GM23338 (cell line): Measurements from ENCODE around the gene CMYA5. TPM values are rescaled to one million over a fixed set of nuclear protein-coding genes. Genes with fewer than 3 reads are reported as not detected.

Experiments used
- ATAC-seq: fragments of 200-7000 bp; cut with Tn5 transposase; 3 replicates; pipeline ENCODE4 v1.9.1; 2020
- DNase-seq: peaks from one replicate; pipeline ENCODE4 v3.0.0-alpha.2; 2015; ENCODE audit warnings: low spot score
- H2AFZ ChIP-seq: fragments of 200-600 bp; sonication (generic); 2 replicates; pipeline ENCODE4 v1.8.0; 2016; ENCODE audit warnings: antibody characterized with exemption, mild to moderate bottlenecking, moderate library complexity
- H3F3A ChIP-seq: fragments of 200-600 bp; sonication (generic); replicated peaks from 2 replicates; pipeline ENCODE4 v1.8.0; 2017; ENCODE audit warnings: antibody characterized with exemption, mixed run types, low read depth
- H3K27ac ChIP-seq: fragments of 200-600 bp; sonication (generic); 2 replicates; pipeline ENCODE4 v1.6.1; 2016; ENCODE audit warnings: low read depth
- H3K27me3 ChIP-seq: fragments of 200-600 bp; sonication (generic); 2 replicates; pipeline ENCODE4 v1.8.0; 2016; ENCODE audit warnings: mild to moderate bottlenecking, mixed run types, moderate library complexity; ENCODE audit not compliant: insufficient read depth
- H3K36me3 ChIP-seq: fragments of 200-600 bp; sonication (generic); 2 replicates; pipeline ENCODE4 v1.8.0; 2016; ENCODE audit warnings: mild to moderate bottlenecking; ENCODE audit not compliant: insufficient read depth
- H3K4me1 ChIP-seq: fragments of 200-600 bp; sonication (generic); 2 replicates; pipeline ENCODE4 v1.8.0; 2016; ENCODE audit warnings: mild to moderate bottlenecking, moderate library complexity; ENCODE audit not compliant: insufficient read depth
- H3K4me2 ChIP-seq: fragments of 200-600 bp; sonication (generic); 2 replicates; pipeline ENCODE4 v1.7.1; 2017; ENCODE audit warnings: mixed run types
- H3K4me3 ChIP-seq: fragments of 200-600 bp; sonication (generic); 2 replicates; pipeline ENCODE4 v1.6.1; 2016; ENCODE audit warnings: mixed run types
- H3K79me2 ChIP-seq: fragments of 200-600 bp; sonication (generic); replicated peaks from 2 replicates; pipeline ENCODE4 v1.8.0; 2017; ENCODE audit warnings: mild to moderate bottlenecking; ENCODE audit not compliant: insufficient read depth
- H3K9me2 ChIP-seq: fragments of 200-600 bp; sonication (generic); 2 replicates; pipeline ENCODE4 v1.8.0; 2017; ENCODE audit not compliant: insufficient read depth
- H4K20me1 ChIP-seq: fragments of 200-600 bp; sonication (generic); replicated peaks from 2 replicates; pipeline ENCODE4 v1.8.0; 2017; ENCODE audit warnings: mild to moderate bottlenecking; ENCODE audit not compliant: insufficient read depth
- H3K27ac Mint-ChIP-seq: 2 replicates; pipeline ENCODE4 v1.8.0; 2020; ENCODE audit warnings: inconsistent platforms, mild to moderate bottlenecking, moderate library complexity, mixed read lengths
- H3K27me3 Mint-ChIP-seq: 3 replicates; pipeline ENCODE4 v1.8.0; 2022; ENCODE audit warnings: low read depth, mild to moderate bottlenecking, moderate library complexity, mixed read lengths, inconsistent platforms; ENCODE audit not compliant: insufficient read depth, poor library complexity
- H3K36me3 Mint-ChIP-seq: 3 replicates; pipeline ENCODE4 v1.8.0; 2021; ENCODE audit warnings: low read depth, mild to moderate bottlenecking, inconsistent platforms, moderate library complexity, mixed read lengths
- H3K4me1 Mint-ChIP-seq: 3 replicates; pipeline ENCODE4 v1.8.0; 2020; ENCODE audit warnings: mild to moderate bottlenecking, inconsistent platforms, mixed read lengths
- H3K4me3 Mint-ChIP-seq: 3 replicates; pipeline ENCODE4 v1.8.0; 2021; ENCODE audit warnings: moderate library complexity, mild to moderate bottlenecking, inconsistent platforms, mixed read lengths
- H3K9me3 Mint-ChIP-seq: 3 replicates; pipeline ENCODE4 v1.8.0; 2020; ENCODE audit warnings: moderate library complexity, mild to moderate bottlenecking, inconsistent platforms, mixed read lengths
- CREB1 ChIP-seq: fragments of 250-450 bp; sonication (Bioruptor Pico); IDR thresholded peaks from 2 replicates; pipeline ENCODE4 v1.5.0; 2020; ENCODE audit warnings: low read depth, mild to moderate bottlenecking, moderate library complexity
- EZH2 ChIP-seq: fragments of 200-600 bp; sonication (generic); IDR thresholded peaks from one replicate; pipeline ENCODE4 v1.8.0; 2017; ENCODE audit warnings: antibody characterized with exemption, mild to moderate bottlenecking, low read depth; ENCODE audit not compliant: unreplicated experiment
- EZH2phosphoT487 ChIP-seq: fragments of 200-600 bp; sonication (generic); IDR thresholded peaks from one replicate; pipeline ENCODE4 v1.8.1; 2018; ENCODE audit warnings: antibody characterized with exemption; ENCODE audit not compliant: unreplicated experiment
- JUNB ChIP-seq: IDR thresholded peaks from one replicate; pipeline ENCODE4 v1.6.1; 2016; ENCODE audit warnings: antibody characterized with exemption; ENCODE audit not compliant: unreplicated experiment
- NANOG ChIP-seq: IDR thresholded peaks from 2 replicates; pipeline ENCODE4 v1.6.1; 2016; ENCODE audit warnings: antibody characterized with exemption, borderline replicate concordance
- POLR2AphosphoS5 ChIP-seq: IDR thresholded peaks from 2 replicates; pipeline ENCODE4 v1.6.1; 2016; ENCODE audit warnings: antibody characterized with exemption, low read depth
- STAT1 ChIP-seq: IDR thresholded peaks from one replicate; pipeline ENCODE4 v1.6.1; 2016; ENCODE audit warnings: antibody characterized with exemption; ENCODE audit not compliant: unreplicated experiment
- ZNF114 ChIP-seq: fragments of 250-450 bp; sonication (Bioruptor Pico); IDR thresholded peaks from 2 replicates; pipeline ENCODE4 v1.5.0; 2020; ENCODE audit warnings: mild to moderate bottlenecking, moderate library complexity
- ZNF331 ChIP-seq: fragments of 250-450 bp; sonication (Bioruptor Pico); IDR thresholded peaks from 2 replicates; pipeline ENCODE4 v1.5.0; 2020; ENCODE audit warnings: low read depth, mild to moderate bottlenecking, moderate library complexity
- polyA plus RNA-seq: library from polyadenylated mRNA; unstranded; fragments of >200 nt; fragmentation: Nextera tagmentation; extraction: Ambion mirVana; gene quantifications from 2 replicates; pipeline ENCODE4 v1.2.1, GENCODE V29; 2016
- total RNA-seq: library from RNA; depleted of rRNA; stranded (reverse); fragments of >200 nt; shearing (Covaris generic); gene quantifications from 2 replicates; pipeline ENCODE4 v1.2.3, GENCODE V29; 2014
- TF ChIP-seq, protein P1 (sequence below), 2 experiments: fragments of 200-600 bp in 1 of 2; sonication (generic) in 1 of 2; conservative IDR thresholded peaks; 2 replicates each; pipeline versions ENCODE4 v1.5.1 to v1.6.1; 2016 to 2017; ENCODE audit warnings: antibody characterized with exemption in 2 of 2, low read depth in 2 of 2, mild to moderate bottlenecking in 2 of 2, moderate library complexity in 1 of 2
- TF ChIP-seq, protein P2 (sequence below): IDR thresholded peaks from one replicate; pipeline ENCODE4 v1.6.1; 2018; ENCODE audit warnings: antibody characterized with exemption; ENCODE audit not compliant: unreplicated experiment
- TF ChIP-seq, protein P3 (sequence below): fragments of 250-450 bp; sonication (Bioruptor Pico); IDR thresholded peaks from 2 replicates; pipeline ENCODE4 v1.5.0; 2020; ENCODE audit warnings: mild to moderate bottlenecking, moderate library complexity
- TF ChIP-seq, protein P4 (sequence below): IDR thresholded peaks from 2 replicates; pipeline ENCODE4 v1.6.1; 2016; ENCODE audit warnings: antibody characterized with exemption

Gene CMYA5
- total and polyA plus RNA-seq, 2 experiments from 2014 or later = 0.45 to 0.49 TPM

DNA sequence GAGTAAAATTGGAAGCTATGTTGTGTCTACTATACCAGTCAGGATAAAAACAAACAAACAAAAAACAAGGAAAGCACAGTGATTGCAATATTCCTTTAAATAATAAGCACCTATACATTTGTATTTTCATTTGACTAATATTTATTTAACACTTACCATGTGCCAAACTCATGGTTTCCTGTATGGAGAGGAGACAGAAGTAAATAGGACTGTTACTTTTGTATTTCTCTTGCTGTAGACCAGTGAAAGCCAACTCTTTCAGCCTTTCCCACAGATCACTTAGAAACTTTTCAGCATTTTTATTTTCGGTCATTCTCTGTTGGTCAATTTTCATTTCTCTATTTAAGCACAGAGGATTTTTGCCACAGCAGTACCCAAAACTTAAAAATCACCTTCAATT lies 4.5 kb downstream of the CMYA5 start:
- H3K27ac ChIP-seq = no peak overlapping the region
- peaks cover 11% of the 10 kb centered on the region; the same call in 1 of the 2 replicates for H3K4me1 ChIP-seq
- H3K36me3 Mint-ChIP-seq = peaks cover 13% of the 10 kb centered on the region
- H3F3A ChIP-seq = peaks cover 4% of the 10 kb centered on the region
- ATAC-seq (no peak), DNase-seq (no peak)
- H3K4me2 ChIP-seq = no peak overlapping the region
- H3K4me3 ChIP-seq = no peak overlapping the region
- peaks cover 9% of the 10 kb centered on the region; the same call in 1 of the 2 replicates for H3K27me3 ChIP-seq
- H2AFZ ChIP-seq = no peak overlapping the region
- H4K20me1 ChIP-seq = no peaks in the 10 kb centered on the region
- peaks cover 20% of the 10 kb centered on the region for H3K4me1 Mint-ChIP-seq
- no peaks in the 10 kb centered on the region for H3K36me3 ChIP-seq
- TF ChIP-seq POLR2AphosphoS5 (no peak), STAT1 (no peak), NANOG (no peak), EZH2phosphoT487 (no peak), CREB1 (CRISPR knock-in tag) (no peak), JUNB (no peak), ZNF331 (CRISPR knock-in tag) (no peak), ZNF114 (CRISPR knock-in tag) (no peak), EZH2 (no peak)
- TF ChIP-seq, protein P1, sequence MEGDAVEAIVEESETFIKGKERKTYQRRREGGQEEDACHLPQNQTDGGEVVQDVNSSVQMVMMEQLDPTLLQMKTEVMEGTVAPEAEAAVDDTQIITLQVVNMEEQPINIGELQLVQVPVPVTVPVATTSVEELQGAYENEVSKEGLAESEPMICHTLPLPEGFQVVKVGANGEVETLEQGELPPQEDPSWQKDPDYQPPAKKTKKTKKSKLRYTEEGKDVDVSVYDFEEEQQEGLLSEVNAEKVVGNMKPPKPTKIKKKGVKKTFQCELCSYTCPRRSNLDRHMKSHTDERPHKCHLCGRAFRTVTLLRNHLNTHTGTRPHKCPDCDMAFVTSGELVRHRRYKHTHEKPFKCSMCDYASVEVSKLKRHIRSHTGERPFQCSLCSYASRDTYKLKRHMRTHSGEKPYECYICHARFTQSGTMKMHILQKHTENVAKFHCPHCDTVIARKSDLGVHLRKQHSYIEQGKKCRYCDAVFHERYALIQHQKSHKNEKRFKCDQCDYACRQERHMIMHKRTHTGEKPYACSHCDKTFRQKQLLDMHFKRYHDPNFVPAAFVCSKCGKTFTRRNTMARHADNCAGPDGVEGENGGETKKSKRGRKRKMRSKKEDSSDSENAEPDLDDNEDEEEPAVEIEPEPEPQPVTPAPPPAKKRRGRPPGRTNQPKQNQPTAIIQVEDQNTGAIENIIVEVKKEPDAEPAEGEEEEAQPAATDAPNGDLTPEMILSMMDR (conservative IDR thresholded peaks at IDR 0.05; ENCODE audit: low read depth in 2 of 2) = no peak
- TF ChIP-seq, protein P2, sequence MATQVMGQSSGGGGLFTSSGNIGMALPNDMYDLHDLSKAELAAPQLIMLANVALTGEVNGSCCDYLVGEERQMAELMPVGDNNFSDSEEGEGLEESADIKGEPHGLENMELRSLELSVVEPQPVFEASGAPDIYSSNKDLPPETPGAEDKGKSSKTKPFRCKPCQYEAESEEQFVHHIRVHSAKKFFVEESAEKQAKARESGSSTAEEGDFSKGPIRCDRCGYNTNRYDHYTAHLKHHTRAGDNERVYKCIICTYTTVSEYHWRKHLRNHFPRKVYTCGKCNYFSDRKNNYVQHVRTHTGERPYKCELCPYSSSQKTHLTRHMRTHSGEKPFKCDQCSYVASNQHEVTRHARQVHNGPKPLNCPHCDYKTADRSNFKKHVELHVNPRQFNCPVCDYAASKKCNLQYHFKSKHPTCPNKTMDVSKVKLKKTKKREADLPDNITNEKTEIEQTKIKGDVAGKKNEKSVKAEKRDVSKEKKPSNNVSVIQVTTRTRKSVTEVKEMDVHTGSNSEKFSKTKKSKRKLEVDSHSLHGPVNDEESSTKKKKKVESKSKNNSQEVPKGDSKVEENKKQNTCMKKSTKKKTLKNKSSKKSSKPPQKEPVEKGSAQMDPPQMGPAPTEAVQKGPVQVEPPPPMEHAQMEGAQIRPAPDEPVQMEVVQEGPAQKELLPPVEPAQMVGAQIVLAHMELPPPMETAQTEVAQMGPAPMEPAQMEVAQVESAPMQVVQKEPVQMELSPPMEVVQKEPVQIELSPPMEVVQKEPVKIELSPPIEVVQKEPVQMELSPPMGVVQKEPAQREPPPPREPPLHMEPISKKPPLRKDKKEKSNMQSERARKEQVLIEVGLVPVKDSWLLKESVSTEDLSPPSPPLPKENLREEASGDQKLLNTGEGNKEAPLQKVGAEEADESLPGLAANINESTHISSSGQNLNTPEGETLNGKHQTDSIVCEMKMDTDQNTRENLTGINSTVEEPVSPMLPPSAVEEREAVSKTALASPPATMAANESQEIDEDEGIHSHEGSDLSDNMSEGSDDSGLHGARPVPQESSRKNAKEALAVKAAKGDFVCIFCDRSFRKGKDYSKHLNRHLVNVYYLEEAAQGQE = no peak
- TF ChIP-seq, protein P3, sequence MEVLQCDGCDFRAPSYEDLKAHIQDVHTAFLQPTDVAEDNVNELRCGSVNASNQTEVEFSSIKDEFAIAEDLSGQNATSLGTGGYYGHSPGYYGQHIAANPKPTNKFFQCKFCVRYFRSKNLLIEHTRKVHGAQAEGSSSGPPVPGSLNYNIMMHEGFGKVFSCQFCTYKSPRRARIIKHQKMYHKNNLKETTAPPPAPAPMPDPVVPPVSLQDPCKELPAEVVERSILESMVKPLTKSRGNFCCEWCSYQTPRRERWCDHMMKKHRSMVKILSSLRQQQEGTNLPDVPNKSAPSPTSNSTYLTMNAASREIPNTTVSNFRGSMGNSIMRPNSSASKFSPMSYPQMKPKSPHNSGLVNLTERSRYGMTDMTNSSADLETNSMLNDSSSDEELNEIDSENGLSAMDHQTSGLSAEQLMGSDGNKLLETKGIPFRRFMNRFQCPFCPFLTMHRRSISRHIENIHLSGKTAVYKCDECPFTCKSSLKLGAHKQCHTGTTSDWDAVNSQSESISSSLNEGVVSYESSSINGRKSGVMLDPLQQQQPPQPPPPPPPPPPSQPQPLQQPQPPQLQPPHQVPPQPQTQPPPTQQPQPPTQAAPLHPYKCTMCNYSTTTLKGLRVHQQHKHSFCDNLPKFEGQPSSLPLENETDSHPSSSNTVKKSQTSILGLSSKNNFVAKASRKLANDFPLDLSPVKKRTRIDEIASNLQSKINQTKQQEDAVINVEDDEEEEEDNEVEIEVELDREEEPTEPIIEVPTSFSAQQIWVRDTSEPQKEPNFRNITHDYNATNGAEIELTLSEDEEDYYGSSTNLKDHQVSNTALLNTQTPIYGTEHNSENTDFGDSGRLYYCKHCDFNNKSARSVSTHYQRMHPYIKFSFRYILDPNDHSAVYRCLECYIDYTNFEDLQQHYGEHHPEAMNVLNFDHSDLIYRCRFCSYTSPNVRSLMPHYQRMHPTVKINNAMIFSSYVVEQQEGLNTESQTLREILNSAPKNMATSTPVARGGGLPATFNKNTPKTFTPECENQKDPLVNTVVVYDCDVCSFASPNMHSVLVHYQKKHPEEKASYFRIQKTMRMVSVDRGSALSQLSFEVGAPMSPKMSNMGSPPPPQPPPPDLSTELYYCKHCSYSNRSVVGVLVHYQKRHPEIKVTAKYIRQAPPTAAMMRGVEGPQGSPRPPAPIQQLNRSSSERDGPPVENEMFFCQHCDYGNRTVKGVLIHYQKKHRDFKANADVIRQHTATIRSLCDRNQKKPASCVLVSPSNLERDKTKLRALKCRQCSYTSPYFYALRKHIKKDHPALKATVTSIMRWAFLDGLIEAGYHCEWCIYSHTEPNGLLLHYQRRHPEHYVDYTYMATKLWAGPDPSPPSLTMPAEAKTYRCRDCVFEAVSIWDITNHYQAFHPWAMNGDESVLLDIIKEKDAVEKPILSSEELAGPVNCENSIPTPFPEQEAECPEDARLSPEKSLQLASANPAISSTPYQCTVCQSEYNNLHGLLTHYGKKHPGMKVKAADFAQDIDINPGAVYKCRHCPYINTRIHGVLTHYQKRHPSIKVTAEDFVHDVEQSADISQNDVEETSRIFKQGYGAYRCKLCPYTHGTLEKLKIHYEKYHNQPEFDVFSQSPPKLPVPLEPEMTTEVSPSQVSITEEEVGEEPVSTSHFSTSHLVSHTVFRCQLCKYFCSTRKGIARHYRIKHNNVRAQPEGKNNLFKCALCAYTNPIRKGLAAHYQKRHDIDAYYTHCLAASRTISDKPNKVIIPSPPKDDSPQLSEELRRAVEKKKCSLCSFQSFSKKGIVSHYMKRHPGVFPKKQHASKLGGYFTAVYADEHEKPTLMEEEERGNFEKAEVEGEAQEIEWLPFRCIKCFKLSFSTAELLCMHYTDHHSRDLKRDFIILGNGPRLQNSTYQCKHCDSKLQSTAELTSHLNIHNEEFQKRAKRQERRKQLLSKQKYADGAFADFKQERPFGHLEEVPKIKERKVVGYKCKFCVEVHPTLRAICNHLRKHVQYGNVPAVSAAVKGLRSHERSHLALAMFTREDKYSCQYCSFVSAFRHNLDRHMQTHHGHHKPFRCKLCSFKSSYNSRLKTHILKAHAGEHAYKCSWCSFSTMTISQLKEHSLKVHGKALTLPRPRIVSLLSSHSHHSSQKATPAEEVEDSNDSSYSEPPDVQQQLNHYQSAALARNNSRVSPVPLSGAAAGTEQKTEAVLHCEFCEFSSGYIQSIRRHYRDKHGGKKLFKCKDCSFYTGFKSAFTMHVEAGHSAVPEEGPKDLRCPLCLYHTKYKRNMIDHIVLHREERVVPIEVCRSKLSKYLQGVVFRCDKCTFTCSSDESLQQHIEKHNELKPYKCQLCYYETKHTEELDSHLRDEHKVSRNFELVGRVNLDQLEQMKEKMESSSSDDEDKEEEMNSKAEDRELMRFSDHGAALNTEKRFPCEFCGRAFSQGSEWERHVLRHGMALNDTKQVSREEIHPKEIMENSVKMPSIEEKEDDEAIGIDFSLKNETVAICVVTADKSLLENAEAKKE = no peak
- TF ChIP-seq, protein P4, sequence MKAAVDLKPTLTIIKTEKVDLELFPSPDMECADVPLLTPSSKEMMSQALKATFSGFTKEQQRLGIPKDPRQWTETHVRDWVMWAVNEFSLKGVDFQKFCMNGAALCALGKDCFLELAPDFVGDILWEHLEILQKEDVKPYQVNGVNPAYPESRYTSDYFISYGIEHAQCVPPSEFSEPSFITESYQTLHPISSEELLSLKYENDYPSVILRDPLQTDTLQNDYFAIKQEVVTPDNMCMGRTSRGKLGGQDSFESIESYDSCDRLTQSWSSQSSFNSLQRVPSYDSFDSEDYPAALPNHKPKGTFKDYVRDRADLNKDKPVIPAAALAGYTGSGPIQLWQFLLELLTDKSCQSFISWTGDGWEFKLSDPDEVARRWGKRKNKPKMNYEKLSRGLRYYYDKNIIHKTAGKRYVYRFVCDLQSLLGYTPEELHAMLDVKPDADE = no peak
- H3K4me3 Mint-ChIP-seq = no peak overlapping the region
- no peak overlapping the region for H3K27ac Mint-ChIP-seq
- peaks cover 10% of the 10 kb centered on the region for H3K27me3 Mint-ChIP-seq
- no peaks in the 10 kb centered on the region for H3K79me2 ChIP-seq
- H3K9me3 Mint-ChIP-seq = peaks cover 8% of the 10 kb centered on the region; the same call in 2 of the 3 replicates
- peaks cover 4% of the 10 kb centered on the region; the same call in 1 of the 2 replicates for H3K9me2 ChIP-seq
